GM19438 (cell line): ENCODE results near the gene ITGB2.
"Not testable (repeated sequence)": the region's sequence is repeated elsewhere in the genome, so short reads cannot be mapped to it uniquely, and the experiment has no call there.

Experiments
- ATAC-seq: cut with Tn5 transposase; IDR thresholded peaks from one replicate; pipeline ENCODE4 v1.9.1; 2021; ENCODE audit warnings: low read depth; ENCODE audit not compliant: unreplicated experiment

The ITGB2 gene

GRCh38 chr21:44887126-44887806 lies 33.4 kb downstream of the ITGB2 start:
- no peak for ATAC-seq

- no peak for ATAC-seq
These were observed 34.3 kb downstream of the ITGB2 start for GRCh38 chr21:44886113-44887075.

- no peak for ATAC-seq
These were observed 35.1 kb downstream of the ITGB2 start for GRCh38 chr21:44885615-44886014.

DNA sequence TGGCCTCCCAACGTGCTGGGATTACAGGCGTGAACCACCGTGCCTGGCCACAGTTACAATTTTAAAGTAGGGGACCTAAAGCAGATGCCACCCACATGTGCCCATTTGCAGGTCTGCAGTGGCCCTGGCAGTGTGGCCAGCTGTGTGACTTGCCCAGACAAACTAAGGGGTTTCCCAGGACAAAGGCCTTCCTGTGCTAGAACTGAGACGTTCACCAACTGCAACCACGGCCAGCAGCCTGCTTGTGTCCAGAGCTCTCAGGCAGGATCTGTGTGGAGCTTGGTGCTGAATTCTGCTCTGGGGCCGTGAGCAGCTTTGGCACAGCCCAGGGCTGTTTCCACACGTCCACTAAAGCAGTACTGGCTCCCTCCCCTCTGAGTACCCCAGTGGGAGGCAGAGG lies 36.6 kb downstream of the ITGB2 start:
- no peak for ATAC-seq

- ATAC-seq: no peak
These were observed 37.4 kb downstream of the ITGB2 start for GRCh38 chr21:44883250-44883649.

DNA sequence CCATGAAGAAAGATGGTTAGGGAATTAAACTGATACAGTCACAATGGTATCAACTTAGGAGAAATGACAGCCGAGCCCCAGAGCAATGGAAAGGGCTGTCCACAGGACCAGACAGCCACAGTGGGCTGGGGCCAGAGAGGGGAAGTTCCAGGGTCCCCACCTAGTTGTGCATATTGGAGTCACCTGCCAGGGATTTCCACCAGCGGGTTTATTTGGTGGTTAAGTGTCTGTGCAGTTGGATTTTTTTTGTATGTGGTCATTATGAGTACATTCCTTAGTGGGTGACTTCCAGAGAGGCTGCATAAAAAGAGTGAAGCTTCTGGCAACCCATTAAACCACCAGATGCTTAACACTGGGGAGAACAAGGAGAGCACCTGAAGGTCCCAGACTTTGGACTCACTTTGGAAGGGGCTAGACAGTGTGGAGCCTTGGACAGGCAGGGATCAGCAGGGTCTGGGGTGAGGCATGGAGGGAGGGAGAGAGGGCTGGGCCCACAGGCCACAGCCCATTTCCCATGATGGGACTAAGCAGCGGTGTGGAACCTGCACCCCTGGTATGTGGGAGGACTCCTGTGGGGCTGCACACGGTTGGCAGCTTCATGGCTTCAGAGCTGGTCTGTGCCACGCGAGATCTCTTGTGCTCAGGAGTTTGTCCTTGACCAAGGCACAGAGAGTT lies 39.4 kb downstream of the ITGB2 start:
- ATAC-seq: no peak

- ATAC-seq: no peak
These were observed 40.1 kb downstream of the ITGB2 start for GRCh38 chr21:44880405-44881197.

GRCh38 chr21:44879238-44879637 lies 41.5 kb downstream of the ITGB2 start:
- ATAC-seq: not testable (repeated sequence)

GRCh38 chr21:44878053-44878982 lies 42.4 kb downstream of the ITGB2 start:
- ATAC-seq: no peak

DNA sequence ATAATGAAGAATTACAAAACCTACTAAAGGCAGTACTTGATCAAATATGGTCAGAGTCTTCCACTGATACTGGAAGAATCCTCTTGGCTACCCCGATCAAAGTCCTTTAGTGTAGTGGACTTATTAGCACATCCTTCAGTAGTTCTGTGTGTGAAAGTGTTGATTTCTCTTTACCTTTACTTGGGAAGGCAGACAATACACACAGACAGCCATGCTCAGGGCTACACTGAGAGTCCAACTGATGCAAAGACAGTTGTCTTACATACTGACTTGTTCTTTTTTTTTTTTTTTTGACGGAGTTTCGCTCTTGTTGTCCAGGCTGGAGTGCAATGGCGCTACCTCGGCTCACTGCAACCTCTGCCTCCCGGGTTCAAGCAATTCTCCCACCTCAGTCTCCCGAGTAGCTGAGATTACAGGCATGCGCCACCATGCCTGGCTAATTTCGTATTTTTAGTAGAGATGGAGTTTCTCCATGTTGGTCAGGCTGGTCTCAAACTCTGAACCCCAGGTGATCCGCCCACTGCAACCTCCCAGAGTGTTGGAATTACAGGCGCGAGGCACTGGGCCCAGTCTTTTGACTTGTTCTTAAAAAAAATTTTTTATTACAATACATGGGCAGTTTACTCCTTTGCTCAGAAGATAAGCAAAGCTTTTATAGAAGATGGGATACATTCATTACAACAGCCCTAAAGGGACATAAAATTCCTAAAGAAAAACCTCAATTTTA lies 43.7 kb downstream of the ITGB2 start:
- ATAC-seq: no peak

DNA sequence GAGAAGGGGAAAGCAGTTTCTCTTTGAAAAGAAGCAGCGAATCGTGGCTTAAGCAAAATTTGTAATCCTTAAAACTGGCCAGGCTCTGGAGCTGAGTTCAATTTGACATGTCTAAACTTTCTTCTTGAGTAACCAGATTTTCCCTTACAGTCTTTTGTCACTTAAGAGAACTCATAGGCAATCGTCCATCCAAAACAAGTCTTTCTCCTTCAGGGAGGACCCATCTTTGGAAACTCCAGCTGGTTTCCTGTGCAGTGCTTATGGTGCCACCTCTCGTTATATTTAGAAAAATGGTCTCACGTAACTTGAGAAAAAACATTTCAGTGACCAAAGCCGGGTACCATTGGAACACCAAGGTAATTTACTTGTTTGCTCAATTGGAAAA lies 45.4 kb downstream of the ITGB2 start:
- no peak for ATAC-seq

DNA sequence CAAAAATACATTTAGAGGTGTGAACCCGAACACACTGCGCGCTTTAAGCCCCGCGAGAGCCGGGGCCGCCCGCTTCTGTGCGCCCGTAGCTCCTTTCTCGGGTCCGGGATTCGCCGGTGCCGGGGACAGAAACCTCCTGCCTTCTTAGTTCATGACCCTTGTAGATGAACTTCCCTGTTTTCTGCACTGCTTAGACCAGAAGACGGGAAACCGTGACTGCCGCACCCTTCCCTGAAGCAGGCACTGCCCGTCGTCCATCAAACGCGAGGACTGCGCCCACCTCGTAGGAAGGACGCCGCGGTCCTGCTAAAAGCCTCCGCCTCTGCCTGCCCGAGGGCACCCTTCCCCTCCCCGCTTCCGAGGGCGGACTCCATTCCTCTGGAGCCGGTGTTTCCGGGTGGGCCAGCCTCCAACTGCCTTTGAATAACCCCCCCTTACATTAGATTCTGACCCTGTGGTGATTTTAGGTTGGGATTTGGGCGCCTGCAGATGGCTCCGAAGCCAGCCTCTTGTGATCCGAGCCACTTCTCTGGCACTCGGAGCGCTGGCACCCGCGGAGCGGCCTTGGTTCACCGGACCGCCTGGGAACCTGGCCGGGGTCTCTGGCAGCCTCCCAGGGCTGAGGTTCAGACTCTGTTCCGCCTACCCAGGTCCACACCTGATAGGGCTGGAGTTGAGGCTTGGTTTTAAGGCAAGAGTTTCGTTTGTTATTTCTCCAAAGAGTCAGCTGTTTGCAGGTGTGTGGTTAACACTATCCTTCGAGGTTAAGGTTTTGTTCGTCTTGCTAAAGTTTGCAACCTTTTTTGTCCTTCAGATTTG lies 46.0 kb downstream of the ITGB2 start:
- no peak for ATAC-seq

DNA sequence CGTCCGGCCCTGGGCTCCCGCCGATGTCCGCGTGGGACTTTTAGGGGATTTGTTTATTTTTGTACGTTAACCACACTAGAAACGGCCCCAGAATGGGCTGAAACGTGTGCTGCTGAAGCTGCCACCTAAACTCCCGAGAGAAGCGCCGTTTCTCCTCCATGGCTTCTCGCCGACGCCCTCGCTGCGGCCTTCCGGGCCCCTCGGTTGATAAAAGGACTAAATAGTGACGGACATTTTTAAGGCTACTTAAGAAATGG lies 46.5 kb downstream of the ITGB2 start:
- ATAC-seq: no peak

- ATAC-seq: peak; percentile 60
These were observed 47.1 kb downstream of the ITGB2 start, which contains the start of gene PTTG1IP for GRCh38 chr21:44873356-44874239. TSS of gene PTTG1IP (minus strand) at chr21:44873690. CDS start at chr21:44873616, 74 bp downstream.

GRCh38 chr21:44872649-44873355 lies 47.9 kb downstream of the ITGB2 start:
- no peak for ATAC-seq

- no peak for ATAC-seq
These were observed 48.4 kb downstream of the ITGB2 start for GRCh38 chr21:44872323-44872648.
